Hematopoietic multipotent progenitor cell (in vitro differentiated cells): ENCODE data around the gene PPP2R5C. TPM values are rescaled to one million over a fixed set of nuclear protein-coding genes. Genes with fewer than 3 reads are reported as not detected.
"Not testable (repeated sequence)": the region's sequence is repeated elsewhere in the genome, so short reads cannot be mapped to it uniquely, and the experiment has no call there.

Source experiments
- DNase-seq, 3 donors: peaks; one replicate each; pipeline ENCODE4 v3.0.0-alpha.2; 2011 to 2015; ENCODE audit warnings: low read depth in 2 of 3, low spot score in 2 of 3
- total RNA-seq: library from RNA; depleted of rRNA; stranded (reverse); fragments of >200 nt; gene quantifications from one replicate; pipeline ENCODE4 v1.2.3, GENCODE V29; 2012

The PPP2R5C gene
- total RNA-seq: 51.2 TPM

GRCh38 chr14:101761032-101761880 is at the start of gene PPP2R5C:
Gene PPP2R5C, plus strand, starts transcription at chr14:101761709. Its CDS starts 185 bp downstream, at chr14:101761894.
- peak; percentile 77 to 89 (median 86) for DNase-seq

- not testable (repeated sequence) for DNase-seq
Observed at GRCh38 chr14:101711857-101712233, 49.7 kb upstream of the PPP2R5C start.

GRCh38 chr14:101712341-101712740 is 49.2 kb upstream of the PPP2R5C start:
- not testable (repeated sequence) for DNase-seq

GRCh38 chr14:101713091-101713490 is 48.4 kb upstream of the PPP2R5C start:
- not testable (repeated sequence) for DNase-seq

GRCh38 chr14:101713621-101714349 is 47.7 kb upstream of the PPP2R5C start:
- DNase-seq: no peak

GRCh38 chr14:101714394-101714793 is 47.1 kb upstream of the PPP2R5C start:
- no peak for DNase-seq

GRCh38 chr14:101715210-101716076 is 46.1 kb upstream of the PPP2R5C start:
- no peak for DNase-seq

GRCh38 chr14:101716077-101716950 is 45.2 kb upstream of the PPP2R5C start:
- no peak for DNase-seq

GRCh38 chr14:101716956-101717662 is 44.4 kb upstream of the PPP2R5C start:
- DNase-seq: no peak

GRCh38 chr14:101717663-101718490 is 43.6 kb upstream of the PPP2R5C start:
- no peak for DNase-seq

- DNase-seq: no peak
Observed at GRCh38 chr14:101719045-101719645, 42.4 kb upstream of the PPP2R5C start.

GRCh38 chr14:101719708-101720107 is 41.8 kb upstream of the PPP2R5C start:
- no peak for DNase-seq

- DNase-seq: no peak
Observed at GRCh38 chr14:101721111-101721510, 40.4 kb upstream of the PPP2R5C start.

- peak; percentile 66 to 88 (median 80) for DNase-seq
Observed at GRCh38 chr14:101721951-101722661, 39.4 kb upstream of the PPP2R5C start.

- no peak for DNase-seq
Observed at GRCh38 chr14:101723061-101723595, 38.4 kb upstream of the PPP2R5C start.

- peak in 1 of 3 donors; percentile 44 for DNase-seq
Observed at GRCh38 chr14:101725652-101726051, 35.9 kb upstream of the PPP2R5C start.
